GM12801 (cell line): ENCODE measurements around the gene ENO3.

Experiments
- TF ChIP-seq, protein P1 (sequence below): IDR thresholded peaks from one replicate; pipeline ENCODE4 v1.5.1; 2011; ENCODE audit warnings: control low read depth; ENCODE audit not compliant: insufficient read length; ENCODE audit errors: extremely low read depth

The ENO3 gene

GRCh38 chr17:4950746-4951204 lies at the start of gene ENO3:
Gene ENO3, plus strand, starts transcription at chr17:4951119. Its CDS starts 711 bp downstream, at chr17:4951830.
- TF ChIP-seq, protein P1, sequence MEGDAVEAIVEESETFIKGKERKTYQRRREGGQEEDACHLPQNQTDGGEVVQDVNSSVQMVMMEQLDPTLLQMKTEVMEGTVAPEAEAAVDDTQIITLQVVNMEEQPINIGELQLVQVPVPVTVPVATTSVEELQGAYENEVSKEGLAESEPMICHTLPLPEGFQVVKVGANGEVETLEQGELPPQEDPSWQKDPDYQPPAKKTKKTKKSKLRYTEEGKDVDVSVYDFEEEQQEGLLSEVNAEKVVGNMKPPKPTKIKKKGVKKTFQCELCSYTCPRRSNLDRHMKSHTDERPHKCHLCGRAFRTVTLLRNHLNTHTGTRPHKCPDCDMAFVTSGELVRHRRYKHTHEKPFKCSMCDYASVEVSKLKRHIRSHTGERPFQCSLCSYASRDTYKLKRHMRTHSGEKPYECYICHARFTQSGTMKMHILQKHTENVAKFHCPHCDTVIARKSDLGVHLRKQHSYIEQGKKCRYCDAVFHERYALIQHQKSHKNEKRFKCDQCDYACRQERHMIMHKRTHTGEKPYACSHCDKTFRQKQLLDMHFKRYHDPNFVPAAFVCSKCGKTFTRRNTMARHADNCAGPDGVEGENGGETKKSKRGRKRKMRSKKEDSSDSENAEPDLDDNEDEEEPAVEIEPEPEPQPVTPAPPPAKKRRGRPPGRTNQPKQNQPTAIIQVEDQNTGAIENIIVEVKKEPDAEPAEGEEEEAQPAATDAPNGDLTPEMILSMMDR = no peak

GRCh38 chr17:4901648-4902344 lies 49.1 kb upstream of the ENO3 start:
- TF ChIP-seq, protein P1 = no peak

- TF ChIP-seq, protein P1 = no peak
Observed at GRCh38 chr17:4902540-4902939, 48.4 kb upstream of the ENO3 start.

- TF ChIP-seq, protein P1 = no peak
Observed at GRCh38 chr17:4903051-4903818, 47.7 kb upstream of the ENO3 start, which contains the start of gene CHRNE. Gene CHRNE, minus strand, starts transcription at chr17:4903098. Its CDS starts 35 bp downstream, at chr17:4903063.

DNA sequence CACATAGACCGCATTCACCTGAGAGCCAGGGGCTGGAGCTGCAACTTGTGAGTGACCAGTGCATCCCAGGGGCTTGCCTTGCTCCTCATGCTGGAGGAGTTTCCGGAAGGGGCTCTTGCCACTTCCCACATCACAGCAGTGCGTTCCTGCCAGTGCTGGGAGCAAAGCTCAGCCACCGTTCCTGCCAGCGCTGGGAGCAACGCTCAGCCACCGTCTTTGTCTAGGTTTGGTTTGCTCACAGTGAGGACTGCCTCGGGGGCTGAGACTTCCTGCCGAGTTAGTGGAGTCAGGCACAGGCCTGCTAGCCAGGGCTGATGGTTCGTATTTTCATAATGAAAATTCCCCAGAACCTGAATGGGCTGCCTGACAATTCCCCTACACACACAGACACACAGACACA lies 42.6 kb upstream of the ENO3 start:
- TF ChIP-seq, protein P1 = no peak

- TF ChIP-seq, protein P1 = no peak
Observed at GRCh38 chr17:4908711-4909496, 42.0 kb upstream of the ENO3 start.

GRCh38 chr17:4913994-4914393 lies 36.9 kb upstream of the ENO3 start:
- TF ChIP-seq, protein P1 = no peak
